Parathyroid adenoma (tissue), 2 donors: ENCODE results near the gene C4orf50.

Experiments used
- H2AFZ ChIP-seq: fragments of 300-600 bp; sonication (generic); one replicate; pipeline ENCODE4 v1.7.0; 2017; ENCODE audit warnings: antibody characterized with exemption, mild to moderate bottlenecking
- H3K27ac ChIP-seq: fragments of 300-600 bp; sonication (generic); one replicate; pipeline ENCODE4 v1.7.0; 2017
- H3K27me3 ChIP-seq: fragments of 300-600 bp; sonication (generic); one replicate; pipeline ENCODE4 v1.7.0; 2017; ENCODE audit warnings: low read length; ENCODE audit not compliant: control insufficient read depth, insufficient read depth
- H3K36me3 ChIP-seq: fragments of 300-600 bp; sonication (generic); one replicate; pipeline ENCODE4 v1.7.0; 2017; ENCODE audit warnings: low read length; ENCODE audit not compliant: control insufficient read depth, insufficient read depth
- H3K4me1 ChIP-seq: fragments of 300-600 bp; sonication (generic); one replicate; pipeline ENCODE4 v1.7.0; 2017; ENCODE audit warnings: control low read depth
- H3K4me2 ChIP-seq: fragments of 300-600 bp; sonication (generic); one replicate; pipeline ENCODE4 v1.7.0; 2017; ENCODE audit warnings: low read length
- H3K4me3 ChIP-seq: fragments of 300-600 bp; sonication (generic); one replicate; pipeline ENCODE4 v1.7.0; 2017; ENCODE audit warnings: low read depth, low read length
- H3K79me2 ChIP-seq: fragments of 300-600 bp; sonication (generic); one replicate; pipeline ENCODE4 v1.7.0; 2017; ENCODE audit warnings: control low read depth
- H3K9ac ChIP-seq: fragments of 300-600 bp; sonication (generic); one replicate; pipeline ENCODE4 v1.7.0; 2017; ENCODE audit warnings: mild to moderate bottlenecking
- H3K9me3 ChIP-seq: fragments of 300-600 bp; sonication (generic); one replicate; pipeline ENCODE4 v1.7.0; 2017; ENCODE audit warnings: low read length; ENCODE audit not compliant: control insufficient read depth
- CTCF ChIP-seq: fragments of 300-600 bp; sonication (generic); IDR thresholded peaks from one replicate; pipeline ENCODE4 v1.7.0; 2017; ENCODE audit warnings: antibody characterized with exemption, mild to moderate bottlenecking
- donor health status: primary hyperparathyroidism.

The C4orf50 gene

GRCh38 chr4:5890063-5890727 is 128.0 kb downstream of the C4orf50 start:
- Histone ChIP-seq H3K9ac (no peak overlapping the region), H3K4me2 (no peak overlapping the region), H3K79me2 (no peaks in the 10 kb centered on the region), H2AFZ (peak overlapping the region; percentile 54), H3K9me3 (no peaks in the 10 kb centered on the region), H3K36me3 (no peaks in the 10 kb centered on the region), H3K4me3 (no peak overlapping the region), H3K27ac (no peak overlapping the region), H3K4me1 (no peaks in the 10 kb centered on the region), H3K27me3 (peaks cover 5% of the 10 kb centered on the region)
- TF ChIP-seq CTCF: no peak

- no peak overlapping the region for H2AFZ ChIP-seq
These were observed 129.1 kb downstream of the C4orf50 start for GRCh38 chr4:5889002-5889696.

GRCh38 chr4:5888222-5889001 is 129.8 kb downstream of the C4orf50 start:
- no peaks in the 10 kb centered on the region for H3K36me3 ChIP-seq
- no peaks in the 10 kb centered on the region for H3K79me2 ChIP-seq
- H3K9me3 ChIP-seq: no peaks in the 10 kb centered on the region
- H2AFZ ChIP-seq: peak overlapping the region; percentile 38
- no peak overlapping the region for H3K4me3 ChIP-seq
- peaks cover 5% of the 10 kb centered on the region for H3K27me3 ChIP-seq
- H3K9ac ChIP-seq: no peak overlapping the region
- H3K27ac ChIP-seq: no peak overlapping the region
- no peak for TF ChIP-seq CTCF
- peak overlapping the region; percentile 18 for H3K4me2 ChIP-seq
- no peaks in the 10 kb centered on the region for H3K4me1 ChIP-seq

More at GRCh38 chr4:5889002-5889696, 129.1 kb downstream of the C4orf50 start:
- H3K4me3 ChIP-seq: no peak overlapping the region
- no peaks in the 10 kb centered on the region for H3K36me3 ChIP-seq
- H3K4me2 ChIP-seq: no peak overlapping the region
- H3K27me3 ChIP-seq: peaks cover 5% of the 10 kb centered on the region
- H3K4me1 ChIP-seq: no peaks in the 10 kb centered on the region
- TF ChIP-seq CTCF: no peak
- H3K9ac ChIP-seq: no peak overlapping the region
- H3K79me2 ChIP-seq: no peaks in the 10 kb centered on the region
- no peaks in the 10 kb centered on the region for H3K9me3 ChIP-seq
- no peak overlapping the region for H3K27ac ChIP-seq

GRCh38 chr4:5887361-5888221 is 130.6 kb downstream of the C4orf50 start:
- H3K9me3 ChIP-seq: no peaks in the 10 kb centered on the region
- no peaks in the 10 kb centered on the region for H3K4me1 ChIP-seq
- H3K4me3 ChIP-seq: no peak overlapping the region
- H3K9ac ChIP-seq: no peak overlapping the region
- peaks cover 5% of the 10 kb centered on the region for H3K27me3 ChIP-seq
- H3K36me3 ChIP-seq: no peaks in the 10 kb centered on the region
- peak overlapping the region; percentile 18 for H3K4me2 ChIP-seq
- TF ChIP-seq CTCF: no peak
- peak overlapping the region; percentile 22 for H2AFZ ChIP-seq
- no peaks in the 10 kb centered on the region for H3K79me2 ChIP-seq
- H3K27ac ChIP-seq: no peak overlapping the region
